HG03097 (cell line): ENCODE results near the gene PELI2.

ENCODE experiments used
- ATAC-seq: cut with Tn5 transposase; IDR thresholded peaks from one replicate; pipeline ENCODE4 v1.9.1; 2021; ENCODE audit not compliant: unreplicated experiment, low FRiP score

Gene PELI2

GRCh38 chr14:56170028-56170427 lies 51.8 kb downstream of the PELI2 start:
- ATAC-seq = no peak

GRCh38 chr14:56170877-56171422 lies 52.7 kb downstream of the PELI2 start:
- no peak for ATAC-seq

GRCh38 chr14:56172074-56172473 lies 53.9 kb downstream of the PELI2 start:
- ATAC-seq = no peak

- no peak for ATAC-seq
Observed at GRCh38 chr14:56172571-56172971, 54.4 kb downstream of the PELI2 start.

GRCh38 chr14:56173365-56173922 lies 55.2 kb downstream of the PELI2 start:
- no peak for ATAC-seq

GRCh38 chr14:56175773-56176172 lies 57.6 kb downstream of the PELI2 start:
- no peak for ATAC-seq

GRCh38 chr14:56176530-56176929 lies 58.3 kb downstream of the PELI2 start:
- ATAC-seq = no peak

- no peak for ATAC-seq
Observed at GRCh38 chr14:56177036-56177435, 58.8 kb downstream of the PELI2 start.

GRCh38 chr14:56180754-56181542 lies 62.7 kb downstream of the PELI2 start:
- no peak for ATAC-seq

- no peak for ATAC-seq
Observed at GRCh38 chr14:56181681-56182085, 63.5 kb downstream of the PELI2 start.

GRCh38 chr14:56182410-56182809 lies 64.2 kb downstream of the PELI2 start:
- ATAC-seq = no peak

- no peak for ATAC-seq
Observed at GRCh38 chr14:56183631-56184157, 65.5 kb downstream of the PELI2 start.

GRCh38 chr14:56185992-56186391 lies 67.8 kb downstream of the PELI2 start:
- ATAC-seq = no peak

- ATAC-seq = no peak
Observed at GRCh38 chr14:56187736-56188135, 69.5 kb downstream of the PELI2 start.

- ATAC-seq = no peak
Observed at GRCh38 chr14:56189307-56189706, 71.1 kb downstream of the PELI2 start.

- ATAC-seq = no peak
Observed at GRCh38 chr14:56193347-56193746, 75.1 kb downstream of the PELI2 start.

- no peak for ATAC-seq
Observed at GRCh38 chr14:56194042-56194441, 75.8 kb downstream of the PELI2 start.

- no peak for ATAC-seq
Observed at GRCh38 chr14:56195223-56195622, 77.0 kb downstream of the PELI2 start.

- ATAC-seq = peak; percentile 75
Observed at GRCh38 chr14:56195704-56196103, 77.5 kb downstream of the PELI2 start.

GRCh38 chr14:56196274-56196673 lies 78.1 kb downstream of the PELI2 start:
- ATAC-seq = no peak

- no peak for ATAC-seq
Observed at GRCh38 chr14:56197150-56197549, 78.9 kb downstream of the PELI2 start.

GRCh38 chr14:56198438-56198837 lies 80.2 kb downstream of the PELI2 start:
- ATAC-seq = no peak
